HL-60 (cell line): Measurements from ENCODE around the gene ACKR2.

ENCODE experiments used
- DNase-seq, 2 experiments: peaks; one replicate each; pipeline ENCODE4 v3.0.0-alpha.2; 2010 to 2020; ENCODE audit warnings: low read depth in 1 of 2, low spot score in 1 of 2
- H3K27ac ChIP-seq: fragments of 250-450 bp; sonication (Bioruptor Pico); replicated peaks from 2 replicates; pipeline ENCODE4 v1.5.1; 2020; ENCODE audit warnings: mild to moderate bottlenecking, moderate library complexity
- H3K27me3 ChIP-seq: fragments of 250-450 bp; sonication (Bioruptor Pico); 2 replicates; pipeline ENCODE4 v1.5.1; 2021; ENCODE audit warnings: mild to moderate bottlenecking, moderate library complexity; ENCODE audit not compliant: insufficient read depth, poor library complexity, severe bottlenecking
- H3K4me3 ChIP-seq: replicated peaks from 2 replicates; pipeline ENCODE4 v1.5.1; 2011; ENCODE audit warnings: mild to moderate bottlenecking, control low read depth, low read length; ENCODE audit not compliant: insufficient read depth
- CTCF ChIP-seq: IDR thresholded peaks from one replicate; pipeline ENCODE4 v1.5.1; 2011; ENCODE audit warnings: low read length, control low read depth, inconsistent platforms; ENCODE audit not compliant: insufficient read depth
- GABPA ChIP-seq: IDR thresholded peaks from 2 replicates; pipeline ENCODE4 v1.6.1; 2012; ENCODE audit warnings: low read depth
- POLR2AphosphoS5 ChIP-seq: IDR thresholded peaks from 2 replicates; pipeline ENCODE4 v1.6.1; 2012; ENCODE audit warnings: low read depth
- REST ChIP-seq: IDR thresholded peaks from 2 replicates; pipeline ENCODE4 v1.6.1; 2012; ENCODE audit warnings: low read depth; ENCODE audit not compliant: insufficient replicate concordance
- SPI1 ChIP-seq: IDR thresholded peaks from 2 replicates; pipeline ENCODE4 v1.6.1; 2012; ENCODE audit warnings: low read depth, mild to moderate bottlenecking, borderline replicate concordance

ACKR2 gene

GRCh38 chr3:42876401-42876800 is 67.2 kb downstream of the ACKR2 start:
- H3K27ac ChIP-seq: no peak overlapping the region
- H3K27me3 ChIP-seq: peaks cover 2% of the 10 kb centered on the region
- no peak for TF ChIP-seq GABPA
- TF ChIP-seq CTCF: no peak
- no peak for TF ChIP-seq REST
- no peak for TF ChIP-seq SPI1
- TF ChIP-seq POLR2AphosphoS5: no peak
- DNase-seq: no peak
- no peak overlapping the region for H3K4me3 ChIP-seq

GRCh38 chr3:42876940-42877720 is 67.9 kb downstream of the ACKR2 start:
- TF ChIP-seq SPI1 (no peak), POLR2AphosphoS5 (no peak), REST (no peak), GABPA (no peak), CTCF (no peak)
- Histone ChIP-seq H3K27ac (no peak overlapping the region), H3K4me3 (no peak overlapping the region), H3K27me3 (peaks cover 2% of the 10 kb centered on the region)
- no peak for DNase-seq

GRCh38 chr3:42877881-42878280 is 68.6 kb downstream of the ACKR2 start:
- H3K27ac ChIP-seq: no peak overlapping the region
- no peak overlapping the region for H3K4me3 ChIP-seq
- TF ChIP-seq SPI1: no peak
- TF ChIP-seq POLR2AphosphoS5: no peak
- no peak for TF ChIP-seq REST
- TF ChIP-seq GABPA: no peak
- no peak for TF ChIP-seq CTCF
- no peak for DNase-seq
- peaks cover 2% of the 10 kb centered on the region for H3K27me3 ChIP-seq
